IPS-18c (cell line): ENCODE data around the gene PPP4R3B.

Experiments used
- H3K4me3 ChIP-seq: 2 replicates; pipeline ENCODE4 v1.7.0; 2013; ENCODE audit warnings: low read depth, mild to moderate bottlenecking, low read length, moderate library complexity; ENCODE audit not compliant: insufficient read depth
- H3K9me3 ChIP-seq: one replicate; pipeline ENCODE4 v1.6.1; 2013; ENCODE audit warnings: mild to moderate bottlenecking, low read length, moderate library complexity; ENCODE audit not compliant: control insufficient read depth, insufficient read depth

The PPP4R3B gene

GRCh38 chr2:55617175-55618024 is at the start of gene PPP4R3B:
Gene PPP4R3B (minus strand): TSS chr2:55617622. CDS start chr2:55617285, 337 bp downstream.
- Histone ChIP-seq H3K4me3 (peak within 1 kb of the TSS; percentile 95), H3K9me3 (peaks cover 2% of the 10 kb centered on the region)

DNA sequence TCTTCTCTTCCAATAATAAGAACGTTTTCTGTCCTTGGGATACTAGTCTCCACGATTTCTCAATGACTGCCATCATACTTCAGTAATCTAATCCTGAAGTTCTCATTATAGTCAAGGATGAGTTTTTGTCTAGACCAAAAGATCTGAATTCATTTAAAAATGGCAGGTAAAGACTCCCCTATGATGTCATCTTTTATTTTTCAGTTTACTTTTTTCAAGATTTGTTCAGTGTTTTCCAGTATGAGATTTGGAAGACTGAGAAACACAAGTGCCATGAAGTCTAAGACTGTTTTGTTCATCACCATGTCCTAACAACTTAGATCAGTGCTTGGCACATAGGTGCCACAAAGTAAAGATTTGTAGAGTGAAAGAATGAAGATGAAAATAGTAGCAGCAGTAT is 35.8 kb upstream of the PPP4R3B start:
- Histone ChIP-seq H3K9me3 (no peaks in the 10 kb centered on the region), H3K4me3 (no peak overlapping the region)

- no peak overlapping the region for H3K4me3 ChIP-seq
- no peaks in the 10 kb centered on the region for H3K9me3 ChIP-seq
These were observed 31.8 kb upstream of the PPP4R3B start for GRCh38 chr2:55649211-55649610.

GRCh38 chr2:55636831-55637230 is 19.4 kb upstream of the PPP4R3B start:
- Histone ChIP-seq H3K9me3 (no peaks in the 10 kb centered on the region), H3K4me3 (no peak overlapping the region)

DNA sequence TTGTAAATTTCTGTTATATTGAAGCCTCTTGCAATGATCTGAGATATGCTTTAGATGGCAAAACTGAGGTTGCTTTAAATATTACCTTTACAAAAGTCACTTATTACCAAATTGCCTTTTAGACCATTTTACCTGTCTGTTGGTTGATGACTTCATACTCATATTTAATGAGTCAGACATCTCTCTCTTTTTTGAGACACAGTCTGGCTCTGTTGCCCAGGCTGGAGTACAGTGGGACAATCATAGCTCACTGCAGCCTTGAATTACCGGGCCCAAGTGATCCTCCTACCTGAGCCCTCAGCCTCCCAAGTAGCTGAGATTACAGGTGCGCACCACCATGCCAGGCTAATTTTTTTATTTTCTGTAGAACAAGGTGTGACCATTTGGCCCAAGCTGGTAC is 11.5 kb upstream of the PPP4R3B start:
- no peaks in the 10 kb centered on the region for H3K9me3 ChIP-seq
- no peak overlapping the region for H3K4me3 ChIP-seq

DNA sequence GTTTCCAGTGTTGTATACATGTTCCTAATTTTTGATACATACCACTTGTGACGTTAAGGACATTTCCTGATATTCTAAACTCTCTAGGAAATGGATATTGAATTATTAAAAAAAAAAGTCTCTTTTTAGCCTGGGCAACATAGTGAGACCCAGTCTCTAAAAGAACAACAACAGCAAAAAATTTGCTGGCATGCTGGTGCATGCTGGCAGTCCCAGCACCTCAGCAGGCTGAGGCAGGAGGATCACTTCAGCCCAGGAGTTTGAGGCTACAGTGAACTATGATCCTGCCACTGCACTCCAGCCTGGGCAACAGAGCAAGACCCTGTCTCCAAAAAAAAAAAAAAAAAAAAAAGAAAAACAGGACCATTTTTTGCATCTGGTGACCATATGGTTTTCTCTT is 10.5 kb upstream of the PPP4R3B start:
- H3K4me3 ChIP-seq = no peak overlapping the region

DNA sequence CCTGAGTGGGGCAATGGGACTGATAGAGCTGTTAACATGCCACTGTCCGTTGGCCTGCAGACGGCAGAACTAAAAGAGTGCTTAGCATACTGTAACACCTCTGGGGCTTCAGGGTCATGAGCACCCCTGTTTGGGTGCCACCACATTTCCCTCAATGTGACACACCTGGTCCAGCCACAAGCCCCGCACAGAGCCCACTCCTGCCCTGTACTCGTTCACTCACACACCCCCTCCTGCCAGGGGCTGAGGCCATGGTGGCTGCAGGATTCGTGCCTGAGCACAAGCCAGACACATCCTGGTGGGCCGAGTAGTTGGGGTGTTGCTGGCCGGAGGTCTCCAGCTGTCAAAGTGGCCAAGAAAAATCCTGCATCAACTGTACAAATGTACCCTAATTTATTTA is 4.4 kb upstream of the PPP4R3B start:
- Histone ChIP-seq H3K9me3 (peaks cover 2% of the 10 kb centered on the region), H3K4me3 (no peak overlapping the region)

More for the DNA sequence above, 10.5 kb upstream of the PPP4R3B start:
- H3K9me3 ChIP-seq = no peaks in the 10 kb centered on the region

GRCh38 chr2:55620123-55620779 is 2.8 kb upstream of the PPP4R3B start:
- H3K9me3 ChIP-seq = peaks cover 2% of the 10 kb centered on the region
- no peak overlapping the region for H3K4me3 ChIP-seq

GRCh38 chr2:55618275-55619055 is 1.0 kb upstream of the PPP4R3B start:
- peaks cover 2% of the 10 kb centered on the region for H3K9me3 ChIP-seq
- peak overlapping the region; percentile 85 for H3K4me3 ChIP-seq

GRCh38 chr2:55618025-55618274 is 528 bp upstream of the PPP4R3B start:
- peak overlapping the region; percentile 85 for H3K4me3 ChIP-seq
- peaks cover 2% of the 10 kb centered on the region for H3K9me3 ChIP-seq

GRCh38 chr2:55616551-55617174 is 759 bp downstream of the PPP4R3B start:
- peaks cover 2% of the 10 kb centered on the region for H3K9me3 ChIP-seq
- H3K4me3 ChIP-seq = peak overlapping the region; percentile 95

DNA sequence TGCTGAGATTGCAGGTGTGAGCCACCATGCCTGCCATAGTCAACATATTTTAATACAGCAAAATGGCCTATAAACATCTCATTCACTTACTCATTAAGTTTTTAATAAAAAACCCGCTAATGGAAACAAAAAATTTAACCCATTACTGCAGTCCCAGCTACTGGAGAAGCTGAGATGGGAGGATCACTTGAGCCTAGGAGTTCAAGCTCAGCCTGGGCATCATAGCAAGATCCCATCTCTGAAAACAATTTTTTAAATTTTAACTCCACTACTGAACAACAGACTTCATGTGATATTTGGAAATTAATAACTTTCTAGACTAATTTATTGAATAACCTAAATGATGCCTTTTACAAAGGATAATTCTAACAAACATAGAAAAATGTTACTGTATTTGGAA is 5.4 kb downstream of the PPP4R3B start:
- Histone ChIP-seq H3K9me3 (peaks cover under 1% of the 10 kb centered on the region), H3K4me3 (no peak overlapping the region)

GRCh38 chr2:55610954-55611743 is 6.3 kb downstream of the PPP4R3B start:
- Histone ChIP-seq H3K4me3 (no peak overlapping the region), H3K9me3 (no peaks in the 10 kb centered on the region)

- H3K4me3 ChIP-seq = no peak overlapping the region
- H3K9me3 ChIP-seq = no peaks in the 10 kb centered on the region
These were observed 7.4 kb downstream of the PPP4R3B start for GRCh38 chr2:55609938-55610578.

GRCh38 chr2:55609193-55609794 is 8.1 kb downstream of the PPP4R3B start:
- H3K9me3 ChIP-seq = no peaks in the 10 kb centered on the region

GRCh38 chr2:55607717-55608116 is 9.7 kb downstream of the PPP4R3B start:
- H3K9me3 ChIP-seq = no peaks in the 10 kb centered on the region

More at GRCh38 chr2:55609193-55609794, 8.1 kb downstream of the PPP4R3B start:
- H3K4me3 ChIP-seq = no peak overlapping the region

More at GRCh38 chr2:55607717-55608116, 9.7 kb downstream of the PPP4R3B start:
- no peak overlapping the region for H3K4me3 ChIP-seq
